ENCODE measurements around the gene SPATA46. TPM values are rescaled to one million over a fixed set of nuclear protein-coding genes. Genes with fewer than 3 reads are reported as not detected.

Gene SPATA46
- total and polyA plus RNA-seq, 2 experiments from 2014 or later = not detected

GRCh38 chr1:162360237-162360873 is 16.3 kb downstream of the SPATA46 start (continued):
- TF ChIP-seq ZNF114 (CRISPR knock-in tag; IDR thresholded peaks at IDR 0.05) (no peak), ETS1 (IDR thresholded peaks at IDR 0.05) (no peak), NANOG (IDR thresholded peaks at IDR 0.05; ENCODE audit: borderline replicate concordance) (no peak), JUNB (IDR thresholded peaks at IDR 0.05; ENCODE audit: unreplicated experiment) (no peak)

DNA sequence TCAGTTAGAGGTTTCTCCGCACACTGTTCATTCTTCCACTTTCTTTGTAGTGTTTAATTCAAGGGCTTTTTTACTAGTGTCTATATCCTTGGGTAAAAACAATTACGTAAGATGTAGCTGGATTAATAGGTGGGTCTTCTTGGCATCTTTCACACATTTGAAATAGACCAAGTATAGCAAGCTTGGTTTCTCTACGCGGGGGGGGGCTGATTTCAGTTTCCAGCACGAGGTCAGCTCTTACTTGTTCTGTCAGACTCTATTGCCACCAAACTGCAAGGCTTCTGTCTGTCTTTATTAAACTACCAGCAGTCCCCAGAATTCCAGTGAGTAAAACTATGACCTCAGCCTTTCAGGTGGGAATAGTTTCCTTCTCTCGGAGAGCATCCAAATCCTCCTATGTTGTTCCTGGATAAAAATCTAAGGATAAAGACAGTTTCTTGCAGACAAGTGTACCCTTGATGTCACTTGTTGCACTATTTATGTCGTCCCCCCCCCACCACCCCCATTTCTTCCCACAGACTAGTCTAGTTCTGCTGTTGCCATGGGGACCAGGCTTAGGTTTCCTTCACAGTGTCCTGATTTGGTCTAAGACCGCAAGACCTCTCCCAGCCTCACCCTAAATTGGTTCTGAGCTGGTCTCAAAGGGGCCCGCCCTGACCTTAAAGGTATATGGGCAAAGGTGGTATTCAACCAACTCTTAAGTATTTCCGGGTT is 17.0 kb downstream of the SPATA46 start:
- Histone ChIP-seq H3K36me3 (ENCODE audit: insufficient read depth) (no peaks in the 10 kb centered on the region), H3K4me3 (no peak overlapping the region), H3K9me2 (ENCODE audit: insufficient read depth) (no peaks in the 10 kb centered on the region), H3K27ac (ENCODE audit: low read depth) (no peak overlapping the region), H3K27me3 (ENCODE audit: insufficient read depth) (no peaks in the 10 kb centered on the region), H3K79me2 (replicated peaks; ENCODE audit: insufficient read depth) (no peaks in the 10 kb centered on the region), H3F3A (replicated peaks; ENCODE audit: low read depth) (no peaks in the 10 kb centered on the region), H3K4me1 (ENCODE audit: insufficient read depth) (no peaks in the 10 kb centered on the region), H4K20me1 (replicated peaks; ENCODE audit: insufficient read depth) (no peaks in the 10 kb centered on the region), H2AFZ (no peak overlapping the region), H3K4me2 (no peak overlapping the region)
- H3K9me3 Mint-ChIP-seq = no peaks in the 10 kb centered on the region
- peaks cover 41% of the 10 kb centered on the region for H3K36me3 Mint-ChIP-seq (ENCODE audit: low read depth)
- H3K27me3 Mint-ChIP-seq (ENCODE audit: insufficient read depth, low read depth, poor library complexity) = peaks cover 3% of the 10 kb centered on the region
- H3K4me1 Mint-ChIP-seq = peaks cover 6% of the 10 kb centered on the region
- ATAC-seq (no peak), DNase-seq (ENCODE audit: low spot score) (no peak)
- no peak overlapping the region for H3K4me3 Mint-ChIP-seq
- H3K27ac Mint-ChIP-seq = no peak overlapping the region
- TF ChIP-seq POLR2AphosphoS5 (IDR thresholded peaks at IDR 0.05; ENCODE audit: low read depth) (no peak), ETS1 (IDR thresholded peaks at IDR 0.05) (no peak), EZH2 (IDR thresholded peaks at IDR 0.05; ENCODE audit: low read depth, unreplicated experiment) (no peak), ZNF462 (CRISPR knock-in tag; IDR thresholded peaks at IDR 0.05) (no peak), JUNB (IDR thresholded peaks at IDR 0.05; ENCODE audit: unreplicated experiment) (no peak), ZNF114 (CRISPR knock-in tag; IDR thresholded peaks at IDR 0.05) (no peak), STAT1 (IDR thresholded peaks at IDR 0.05; ENCODE audit: unreplicated experiment) (no peak), ZNF331 (CRISPR knock-in tag; IDR thresholded peaks at IDR 0.05; ENCODE audit: low read depth) (no peak), NANOG (IDR thresholded peaks at IDR 0.05; ENCODE audit: borderline replicate concordance) (no peak)
- TF ChIP-seq, protein P1, sequence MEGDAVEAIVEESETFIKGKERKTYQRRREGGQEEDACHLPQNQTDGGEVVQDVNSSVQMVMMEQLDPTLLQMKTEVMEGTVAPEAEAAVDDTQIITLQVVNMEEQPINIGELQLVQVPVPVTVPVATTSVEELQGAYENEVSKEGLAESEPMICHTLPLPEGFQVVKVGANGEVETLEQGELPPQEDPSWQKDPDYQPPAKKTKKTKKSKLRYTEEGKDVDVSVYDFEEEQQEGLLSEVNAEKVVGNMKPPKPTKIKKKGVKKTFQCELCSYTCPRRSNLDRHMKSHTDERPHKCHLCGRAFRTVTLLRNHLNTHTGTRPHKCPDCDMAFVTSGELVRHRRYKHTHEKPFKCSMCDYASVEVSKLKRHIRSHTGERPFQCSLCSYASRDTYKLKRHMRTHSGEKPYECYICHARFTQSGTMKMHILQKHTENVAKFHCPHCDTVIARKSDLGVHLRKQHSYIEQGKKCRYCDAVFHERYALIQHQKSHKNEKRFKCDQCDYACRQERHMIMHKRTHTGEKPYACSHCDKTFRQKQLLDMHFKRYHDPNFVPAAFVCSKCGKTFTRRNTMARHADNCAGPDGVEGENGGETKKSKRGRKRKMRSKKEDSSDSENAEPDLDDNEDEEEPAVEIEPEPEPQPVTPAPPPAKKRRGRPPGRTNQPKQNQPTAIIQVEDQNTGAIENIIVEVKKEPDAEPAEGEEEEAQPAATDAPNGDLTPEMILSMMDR (conservative IDR thresholded peaks at IDR 0.05; ENCODE audit: low read depth in 2 of 2) = no peak
